Activated T-cell treated with anti-CD3 and anti-CD28 coated beads for 48 hours (primary cell): ENCODE results near the gene BIN2.

Experiments used
- DNase-seq: peaks from one replicate; pipeline ENCODE4 v3.0.0-alpha.2; 2020; ENCODE audit warnings: low read depth

Gene BIN2

GRCh38 chr12:51254536-51254935 is 69.4 kb downstream of the BIN2 start:
- DNase-seq: no peak

GRCh38 chr12:51253276-51253675 is 70.7 kb downstream of the BIN2 start:
- no peak for DNase-seq

- no peak for DNase-seq
Observed at GRCh38 chr12:51247523-51248206, 76.3 kb downstream of the BIN2 start.

- DNase-seq: no peak
Observed at GRCh38 chr12:51246254-51246853, 77.6 kb downstream of the BIN2 start.

- DNase-seq: no peak
Observed at GRCh38 chr12:51245476-51246253, 78.3 kb downstream of the BIN2 start.

- DNase-seq: no peak
Observed at GRCh38 chr12:51244269-51244668, 79.7 kb downstream of the BIN2 start.

GRCh38 chr12:51242876-51243275 is 81.1 kb downstream of the BIN2 start:
- DNase-seq: no peak

- no peak for DNase-seq
Observed at GRCh38 chr12:51242120-51242519, 81.9 kb downstream of the BIN2 start.

- DNase-seq: no peak
Observed at GRCh38 chr12:51240971-51241370, 83.0 kb downstream of the BIN2 start.

GRCh38 chr12:51238510-51239334 is 85.3 kb downstream of the BIN2 start, which contains the start of gene DAZAP2:
Gene DAZAP2 (plus strand): TSS chr12:51238826. CDS start chr12:51238908, 82 bp downstream.
- DNase-seq: peak; percentile 95

GRCh38 chr12:51238037-51238509 is 85.9 kb downstream of the BIN2 start:
- no peak for DNase-seq

- no peak for DNase-seq
Observed at GRCh38 chr12:51234530-51234929, 89.4 kb downstream of the BIN2 start.

GRCh38 chr12:51232642-51233041 is 91.3 kb downstream of the BIN2 start:
- DNase-seq: no peak
